ENCODE measurements around the gene TRMT1L. TPM values are rescaled to one million over a fixed set of nuclear protein-coding genes. Genes with fewer than 3 reads are reported as not detected.

Gene TRMT1L
- polyA plus RNA-seq, 1 experiment = 33.4 TPM

- Histone ChIP-seq H3K27ac (ENCODE audit: low read depth, low read length) (no peak overlapping the region), H3K4me3 (ENCODE audit: low read depth, low read length) (no peak overlapping the region), H3K9me3 (ENCODE audit: control insufficient read depth, insufficient read depth, low read length) (no peaks in the 10 kb centered on the region; the same call in 1 of the 2 replicates), H3K27me3 (ENCODE audit: control insufficient read depth, insufficient read depth, low read length) (no peaks in the 10 kb centered on the region)
- CTCF ChIA-PET = interaction anchor here (1.0 kb wide), 1 partner anchor 102 kb away, joined by 3 read pairs; no protein-coding TSS in a partner anchor
- no peak for TF ChIP-seq CTCF (IDR thresholded peaks at IDR 0.05; ENCODE audit: low read depth, low read length)
- POLR2A ChIA-PET = no interaction called here
- DNase-seq (ENCODE audit: low read depth, low spot score) = no peak
Measured at GRCh38 chr1:185068341-185068740, 88.4 kb downstream of the TRMT1L start.

Other genes starting within 250 kb of the TRMT1L start
- gene NIBAN1, start 182.4 kb downstream of the TRMT1L start, polyA plus RNA-seq (2011; rRNA removed) = 32.9 and 35.0 TPM in 2 replicates
- 38.4 and 49.4 TPM in 2 replicates for gene RNF2, start 111.4 kb downstream of the TRMT1L start, polyA plus RNA-seq (2011; rRNA removed)
- gene SWT1, start 214 bp upstream of the TRMT1L start, polyA plus RNA-seq (2011; rRNA removed) = 2.9 and 3.6 TPM in 2 replicates
- gene IVNS1ABP, start 160.3 kb upstream of the TRMT1L start, polyA plus RNA-seq (2011; rRNA removed) = 48.9 and 59.6 TPM in 2 replicates